Astrocyte (in vitro differentiated cells and primary cell): ENCODE results near the gene PTPRZ1. TPM values are rescaled to one million over a fixed set of nuclear protein-coding genes. Genes with fewer than 3 reads are reported as not detected.

Experiments used
- DNase-seq: peaks from one replicate; pipeline ENCODE4 v3.0.0-alpha.2; 2010; ENCODE audit warnings: low read depth
- FAIRE-seq: peaks from 2 replicates; lab custom pipeline; 2011; peaks lifted over from hg19 to GRCh38; lab: Jason Lieb, UNC
- H2AFZ ChIP-seq: 2 replicates; pipeline ENCODE4 v1.6.0; 2012; ENCODE audit warnings: low read depth, low read length, inconsistent platforms
- H3K27ac ChIP-seq: 2 replicates; pipeline ENCODE4 v1.5.1; 2011; ENCODE audit warnings: low read depth, low read length, inconsistent platforms
- H3K27me3 ChIP-seq: 2 replicates; pipeline ENCODE4 v1.6.0; 2011; ENCODE audit warnings: low read length, inconsistent platforms; ENCODE audit not compliant: insufficient read depth
- H3K36me3 ChIP-seq: 2 replicates; pipeline ENCODE4 v1.5.1; 2011; ENCODE audit warnings: low read length, inconsistent platforms; ENCODE audit not compliant: insufficient read depth
- H3K4me1 ChIP-seq: 2 replicates; pipeline ENCODE4 v1.5.1; 2011; ENCODE audit warnings: low read length, inconsistent platforms; ENCODE audit not compliant: insufficient read depth
- H3K4me2 ChIP-seq: 2 replicates; pipeline ENCODE4 v1.6.0; 2012; ENCODE audit warnings: low read length, inconsistent platforms
- H3K4me3 ChIP-seq: 2 replicates; pipeline ENCODE4 v1.5.1; 2011; ENCODE audit warnings: low read depth, mild to moderate bottlenecking, low read length, inconsistent platforms; ENCODE audit not compliant: insufficient read depth
- H3K79me2 ChIP-seq: 2 replicates; pipeline ENCODE4 v1.6.0; 2012; ENCODE audit warnings: mild to moderate bottlenecking, low read length, inconsistent platforms; ENCODE audit not compliant: insufficient read depth
- H3K9ac ChIP-seq: 2 replicates; pipeline ENCODE4 v1.6.0; 2012; ENCODE audit warnings: mild to moderate bottlenecking, low read length, inconsistent platforms
- H3K9me3 ChIP-seq: 2 replicates; pipeline ENCODE4 v1.5.1; 2012; ENCODE audit warnings: low read depth, mild to moderate bottlenecking, low read length, inconsistent platforms; ENCODE audit not compliant: insufficient read depth
- H4K20me1 ChIP-seq: 2 replicates; pipeline ENCODE4 v1.6.0; 2012; ENCODE audit warnings: low read length, inconsistent platforms; ENCODE audit not compliant: insufficient read depth
- H3K27ac Mint-ChIP-seq: one replicate; pipeline ENCODE4 v1.8.0; 2021; ENCODE audit warnings: mild to moderate bottlenecking, mixed read lengths; ENCODE audit not compliant: unreplicated experiment
- H3K27me3 Mint-ChIP-seq: one replicate; pipeline ENCODE4 v1.8.0; 2021; ENCODE audit warnings: low read depth, mixed read lengths; ENCODE audit not compliant: unreplicated experiment
- H3K36me3 Mint-ChIP-seq: one replicate; pipeline ENCODE4 v1.8.0; 2021; ENCODE audit warnings: low read depth, mixed read lengths; ENCODE audit not compliant: unreplicated experiment
- H3K4me1 Mint-ChIP-seq: one replicate; pipeline ENCODE4 v1.8.0; 2021; ENCODE audit warnings: low read depth, mixed read lengths; ENCODE audit not compliant: unreplicated experiment
- H3K4me3 Mint-ChIP-seq: one replicate; pipeline ENCODE4 v1.8.0; 2021; ENCODE audit warnings: mild to moderate bottlenecking, moderate library complexity, mixed read lengths; ENCODE audit not compliant: unreplicated experiment
- H3K9me3 Mint-ChIP-seq: one replicate; pipeline ENCODE4 v1.8.0; 2021; ENCODE audit warnings: mild to moderate bottlenecking, mixed read lengths; ENCODE audit not compliant: unreplicated experiment
- CTCF ChIP-seq: IDR thresholded peaks from 2 replicates; pipeline ENCODE4 v1.5.1; 2011; ENCODE audit warnings: low read depth, mild to moderate bottlenecking, inconsistent platforms, low read length, moderate library complexity; ENCODE audit not compliant: insufficient read depth
- EZH2 ChIP-seq: IDR thresholded peaks from 2 replicates; pipeline ENCODE4 v1.6.1; 2012; ENCODE audit warnings: mild to moderate bottlenecking, low read length, inconsistent platforms; ENCODE audit not compliant: insufficient read depth
- total RNA-seq: library from RNA; stranded (reverse); gene quantifications from 2 replicates; pipeline ENCODE4 v1.2.1, GENCODE V29; 2021

The PTPRZ1 gene
- total RNA-seq, 1 donor from 2014 or later, result 1.6 TPM

GRCh38 chr7:121890833-121891232, 17.9 kb downstream of the PTPRZ1 start:
- no peaks in the 10 kb centered on the region for H4K20me1 ChIP-seq
- no peaks in the 10 kb centered on the region for H3K36me3 ChIP-seq
- no peak overlapping the region for H3K4me2 ChIP-seq
- Mint-ChIP-seq H3K27ac (no peak overlapping the region), H3K27me3 (no peaks in the 10 kb centered on the region), H3K9me3 (no peaks in the 10 kb centered on the region), H3K4me1 (no peaks in the 10 kb centered on the region), H3K36me3 (no peaks in the 10 kb centered on the region), H3K4me3 (no peak overlapping the region)
- no peak overlapping the region for H3K4me3 ChIP-seq
- H3K79me2 ChIP-seq, result no peaks in the 10 kb centered on the region
- FAIRE-seq (no peak), DNase-seq (no peak)
- H3K9me3 ChIP-seq, result no peaks in the 10 kb centered on the region
- H3K4me1 ChIP-seq, result no peaks in the 10 kb centered on the region
- TF ChIP-seq CTCF, result no peak
- no peak for TF ChIP-seq EZH2
- H3K27ac ChIP-seq, result no peak overlapping the region
- no peaks in the 10 kb centered on the region for H3K27me3 ChIP-seq
- no peak overlapping the region for H2AFZ ChIP-seq
- no peak overlapping the region for H3K9ac ChIP-seq

GRCh38 chr7:121891731-121892130, 18.8 kb downstream of the PTPRZ1 start:
- H3K27ac ChIP-seq, result no peak overlapping the region
- no peak overlapping the region for H3K27ac Mint-ChIP-seq
- no peaks in the 10 kb centered on the region for H3K4me1 ChIP-seq
- no peak for TF ChIP-seq CTCF
- TF ChIP-seq EZH2, result no peak
- H3K9ac ChIP-seq, result no peak overlapping the region
- no peaks in the 10 kb centered on the region for H3K4me1 Mint-ChIP-seq
- H3K36me3 ChIP-seq, result no peaks in the 10 kb centered on the region
- FAIRE-seq, result no peak
- H3K4me3 ChIP-seq, result no peak overlapping the region
- no peaks in the 10 kb centered on the region for H3K9me3 ChIP-seq
- no peaks in the 10 kb centered on the region for H4K20me1 ChIP-seq
- no peak overlapping the region for H2AFZ ChIP-seq
- H3K79me2 ChIP-seq, result no peaks in the 10 kb centered on the region
- DNase-seq, result no peak
- no peak overlapping the region for H3K4me2 ChIP-seq
- H3K9me3 Mint-ChIP-seq, result no peaks in the 10 kb centered on the region
- H3K27me3 ChIP-seq, result no peaks in the 10 kb centered on the region
- H3K27me3 Mint-ChIP-seq, result no peaks in the 10 kb centered on the region
- H3K36me3 Mint-ChIP-seq, result no peaks in the 10 kb centered on the region
- H3K4me3 Mint-ChIP-seq, result no peak overlapping the region

DNA sequence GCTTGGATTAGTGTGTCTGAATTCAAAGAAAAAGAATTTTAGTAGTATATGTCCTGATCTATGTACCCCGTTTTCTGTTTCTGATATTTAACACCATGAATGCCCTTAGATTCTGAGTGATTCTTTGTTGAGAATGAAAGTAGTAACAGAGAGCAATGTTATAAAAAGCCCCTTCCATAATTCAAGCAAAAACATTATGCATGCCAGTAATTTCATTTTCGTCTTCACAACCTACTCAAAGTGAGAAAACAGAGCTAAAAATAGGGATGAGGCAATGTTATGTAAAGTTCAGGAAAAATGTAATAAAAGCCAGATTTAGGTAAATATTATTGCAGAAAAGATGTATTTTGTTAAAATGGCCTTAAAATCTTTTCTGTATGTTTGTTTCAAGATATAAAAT, 28.1 kb downstream of the PTPRZ1 start:
- Histone ChIP-seq H2AFZ (no peak overlapping the region), H3K4me2 (no peak overlapping the region), H3K9ac (no peak overlapping the region), H3K27me3 (no peaks in the 10 kb centered on the region), H3K9me3 (no peaks in the 10 kb centered on the region), H4K20me1 (no peaks in the 10 kb centered on the region), H3K27ac (no peak overlapping the region), H3K79me2 (no peaks in the 10 kb centered on the region), H3K4me1 (no peaks in the 10 kb centered on the region), H3K36me3 (no peaks in the 10 kb centered on the region), H3K4me3 (no peak overlapping the region)
- no peaks in the 10 kb centered on the region for H3K4me1 Mint-ChIP-seq
- DNase-seq, result no peak
- H3K9me3 Mint-ChIP-seq, result no peaks in the 10 kb centered on the region
- H3K4me3 Mint-ChIP-seq, result no peak overlapping the region
- no peaks in the 10 kb centered on the region for H3K36me3 Mint-ChIP-seq
- no peak overlapping the region for H3K27ac Mint-ChIP-seq
- H3K27me3 Mint-ChIP-seq, result no peaks in the 10 kb centered on the region
- no peak for TF ChIP-seq EZH2
- no peak for TF ChIP-seq CTCF
- no peak for FAIRE-seq
